ENCODE measurements around the gene DTX2.
"Not testable (repeated sequence)": the region's sequence is repeated elsewhere in the genome, so short reads cannot be mapped to it uniquely, and the experiment has no call there.

DNA sequence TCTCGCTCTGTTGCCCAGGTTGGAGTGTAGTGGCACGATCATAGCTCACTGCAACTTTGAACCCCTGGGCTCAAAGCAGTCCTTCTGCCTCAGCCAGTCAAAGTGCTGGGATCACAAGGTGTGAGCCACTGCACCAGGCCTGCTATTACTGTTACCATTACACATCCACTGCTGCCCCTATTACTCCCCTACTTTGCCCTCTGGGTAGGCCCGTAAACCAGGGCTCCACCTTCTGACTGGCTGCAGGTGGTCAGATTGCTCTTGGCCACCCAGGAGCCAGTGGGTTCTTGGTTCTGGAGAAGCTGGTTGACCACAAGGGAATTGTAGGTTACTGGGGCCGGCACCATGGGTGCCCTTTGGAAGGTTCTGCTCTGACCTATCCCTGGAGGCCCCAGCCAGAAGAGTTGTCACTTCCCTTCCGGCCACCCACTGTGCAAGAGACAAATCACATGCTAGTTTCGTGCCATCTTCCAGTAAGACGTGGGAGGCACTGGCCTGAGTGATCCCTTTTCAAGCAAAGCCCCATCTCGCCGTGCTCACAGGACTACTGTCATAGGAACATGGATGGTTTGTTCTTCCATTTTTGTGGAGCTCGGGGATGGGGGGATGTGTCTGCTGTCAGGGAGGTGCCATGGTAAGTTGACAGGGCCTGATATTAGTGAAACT lies 10.2 kb downstream of the DTX2 start:
- TF ChIP-seq, protein P1, sequence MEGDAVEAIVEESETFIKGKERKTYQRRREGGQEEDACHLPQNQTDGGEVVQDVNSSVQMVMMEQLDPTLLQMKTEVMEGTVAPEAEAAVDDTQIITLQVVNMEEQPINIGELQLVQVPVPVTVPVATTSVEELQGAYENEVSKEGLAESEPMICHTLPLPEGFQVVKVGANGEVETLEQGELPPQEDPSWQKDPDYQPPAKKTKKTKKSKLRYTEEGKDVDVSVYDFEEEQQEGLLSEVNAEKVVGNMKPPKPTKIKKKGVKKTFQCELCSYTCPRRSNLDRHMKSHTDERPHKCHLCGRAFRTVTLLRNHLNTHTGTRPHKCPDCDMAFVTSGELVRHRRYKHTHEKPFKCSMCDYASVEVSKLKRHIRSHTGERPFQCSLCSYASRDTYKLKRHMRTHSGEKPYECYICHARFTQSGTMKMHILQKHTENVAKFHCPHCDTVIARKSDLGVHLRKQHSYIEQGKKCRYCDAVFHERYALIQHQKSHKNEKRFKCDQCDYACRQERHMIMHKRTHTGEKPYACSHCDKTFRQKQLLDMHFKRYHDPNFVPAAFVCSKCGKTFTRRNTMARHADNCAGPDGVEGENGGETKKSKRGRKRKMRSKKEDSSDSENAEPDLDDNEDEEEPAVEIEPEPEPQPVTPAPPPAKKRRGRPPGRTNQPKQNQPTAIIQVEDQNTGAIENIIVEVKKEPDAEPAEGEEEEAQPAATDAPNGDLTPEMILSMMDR (IDR thresholded peaks at IDR 0.05), result not testable (repeated sequence)
- not testable (repeated sequence) for TF ChIP-seq POLR2AphosphoS5 (IDR thresholded peaks at IDR 0.05)

Data from stomach (tissue), 4 donors.